Activated CD4-positive, CD25-positive, alpha-beta regulatory T cell treated with anti-CD3 and anti-CD28 coated beads, Interleukin-2, amount 50 U/mL, for 72 hours (primary cell): ENCODE results near the gene DPYSL5.
"Not testable (repeated sequence)": the region's sequence is repeated elsewhere in the genome, so short reads cannot be mapped to it uniquely, and the experiment has no call there.

Experiments
- DNase-seq: peaks from one replicate; pipeline ENCODE4 v3.0.0; 2021

Gene DPYSL5

DNA sequence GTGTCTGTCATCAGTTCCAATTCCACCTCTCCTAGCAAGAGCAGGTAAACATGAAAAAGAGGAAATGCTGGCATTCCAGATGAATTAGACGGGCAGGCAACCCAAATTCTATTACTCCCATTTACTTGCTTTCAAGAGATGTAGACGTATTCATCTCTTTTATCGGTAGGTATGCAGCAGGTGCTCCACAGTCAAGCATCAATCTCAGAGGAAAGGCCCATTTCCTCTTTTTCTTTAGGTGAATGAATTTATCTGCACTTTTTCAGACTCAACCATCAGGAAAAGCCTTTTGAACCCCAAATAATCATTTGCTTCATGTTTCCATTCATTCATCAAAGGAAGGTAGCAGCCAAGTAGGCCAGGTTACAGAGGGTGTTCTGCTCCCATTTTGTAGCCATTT lies 27.9 kb downstream of the DPYSL5 start:
- no peak for DNase-seq

DNA sequence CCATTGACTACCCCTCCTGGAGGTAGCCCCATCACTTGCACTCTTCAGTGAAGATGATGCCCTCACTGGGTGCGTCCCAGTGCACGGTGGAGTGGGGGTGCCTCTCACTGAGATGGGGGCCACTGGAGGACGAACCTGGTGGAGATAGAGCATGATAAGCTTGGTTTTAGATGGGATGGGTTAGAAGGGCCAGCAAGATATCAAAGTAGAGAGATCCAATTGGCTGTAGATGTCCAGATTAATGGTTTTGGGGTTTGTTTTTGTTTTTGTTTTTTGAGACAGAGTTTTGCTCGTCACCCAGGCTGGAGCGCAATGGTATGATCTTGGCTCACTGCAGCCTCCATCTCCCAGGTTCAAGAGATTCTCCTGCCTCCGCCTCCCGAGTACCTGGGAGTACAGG lies 28.3 kb downstream of the DPYSL5 start:
- no peak for DNase-seq

DNA sequence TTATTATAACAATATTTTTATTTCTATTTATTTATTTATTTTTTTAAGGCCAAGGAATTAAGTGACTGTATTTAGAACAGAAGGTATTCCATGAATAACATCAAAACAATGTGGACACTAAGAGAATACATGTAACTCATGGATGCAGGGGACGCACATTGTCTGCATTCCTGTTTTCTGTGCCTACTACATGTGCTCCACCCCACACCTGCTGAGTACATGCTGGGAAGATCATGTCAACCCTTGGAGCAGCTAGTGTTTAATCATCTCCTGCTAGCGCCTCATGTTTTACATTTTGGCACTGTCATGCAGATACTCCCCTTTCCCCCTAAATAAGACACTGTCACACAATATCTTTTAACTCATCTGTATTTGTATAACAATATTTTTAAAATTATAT lies 29.3 kb downstream of the DPYSL5 start:
- DNase-seq: no peak

DNA sequence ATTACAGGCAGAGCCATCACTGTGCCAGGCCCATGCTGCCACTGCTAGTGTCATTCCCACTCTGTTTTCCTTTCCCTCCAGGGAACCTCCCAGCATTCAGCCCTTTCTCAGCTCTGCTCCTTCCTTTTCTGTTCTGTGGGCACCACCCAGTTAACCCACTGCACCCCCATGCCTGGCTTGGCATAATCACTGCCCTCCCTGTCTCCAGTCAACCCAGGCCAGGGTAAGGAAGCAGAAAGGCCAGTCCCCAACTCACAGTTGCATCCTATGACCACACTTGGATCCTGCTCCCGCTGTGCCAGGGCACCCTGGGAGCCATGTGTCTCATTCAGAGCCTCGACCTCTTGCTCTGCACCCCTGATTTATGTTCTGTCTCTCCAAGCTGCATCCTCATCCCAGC lies 32.2 kb downstream of the DPYSL5 start:
- no peak for DNase-seq

DNA sequence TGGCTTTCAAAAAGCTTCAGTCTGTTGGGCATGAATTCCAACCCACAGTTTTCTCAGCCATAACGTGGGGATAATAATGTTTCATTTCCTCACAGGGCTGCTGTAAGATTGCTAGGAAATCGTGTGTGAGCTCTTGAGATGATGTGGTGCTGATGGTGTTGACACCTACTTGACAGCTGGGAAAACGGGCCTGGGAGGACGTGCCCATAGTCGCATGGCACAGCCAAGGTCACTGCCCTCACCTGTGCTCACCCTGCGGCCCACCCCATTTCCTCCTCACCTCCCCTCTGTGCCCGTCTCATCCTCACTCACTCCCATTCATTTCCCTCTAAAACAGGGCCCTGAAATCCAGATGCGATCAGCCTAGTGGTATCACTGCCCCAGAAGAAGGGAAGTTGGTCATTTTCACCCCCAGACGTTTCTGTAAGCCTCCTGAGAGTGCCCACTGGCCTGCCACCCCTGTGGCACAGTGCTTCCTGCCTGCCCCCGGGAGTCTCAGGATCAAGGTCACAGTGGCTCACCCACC lies 33.0 kb downstream of the DPYSL5 start:
- no peak for DNase-seq

DNA sequence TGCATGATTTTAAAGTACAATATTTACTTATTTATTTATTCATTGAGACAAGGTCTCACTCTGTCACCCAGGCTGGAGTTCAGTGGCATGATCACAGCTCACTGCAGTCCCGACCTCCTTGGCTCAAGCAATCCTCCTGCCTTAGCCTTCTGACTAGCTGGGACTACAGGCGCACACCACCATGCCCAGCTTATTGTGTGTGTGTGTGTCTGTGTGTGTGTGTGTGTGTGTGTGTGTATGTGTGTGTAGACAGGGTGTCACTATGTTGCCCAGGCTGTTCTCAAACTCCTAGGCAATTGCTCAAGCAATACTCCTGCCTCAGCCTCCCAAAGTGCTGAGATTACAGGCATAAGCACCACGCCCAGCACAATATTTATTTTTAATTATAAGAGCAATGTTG lies 34.3 kb downstream of the DPYSL5 start:
- not testable (repeated sequence) for DNase-seq

DNA sequence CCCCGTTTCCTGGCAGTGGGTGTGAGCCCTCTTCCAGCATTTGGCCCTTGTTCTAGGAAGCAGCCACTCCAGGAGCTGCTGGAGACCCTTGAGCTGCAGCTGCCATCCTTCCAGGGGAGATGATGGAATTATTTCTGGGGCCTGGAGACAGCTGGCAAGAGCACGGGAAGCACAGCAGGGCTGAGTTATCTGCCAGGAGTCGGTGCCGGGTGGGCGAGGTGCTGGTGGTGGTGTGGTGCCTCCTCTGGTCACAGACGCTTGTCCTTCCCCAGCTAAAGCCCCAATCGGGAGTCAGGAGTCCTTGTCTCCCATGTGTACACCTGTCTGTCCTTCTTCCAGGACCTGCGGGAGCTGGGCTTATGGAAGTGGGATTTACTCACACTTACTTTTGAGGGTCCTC lies 36.0 kb downstream of the DPYSL5 start:
- DNase-seq: no peak

DNA sequence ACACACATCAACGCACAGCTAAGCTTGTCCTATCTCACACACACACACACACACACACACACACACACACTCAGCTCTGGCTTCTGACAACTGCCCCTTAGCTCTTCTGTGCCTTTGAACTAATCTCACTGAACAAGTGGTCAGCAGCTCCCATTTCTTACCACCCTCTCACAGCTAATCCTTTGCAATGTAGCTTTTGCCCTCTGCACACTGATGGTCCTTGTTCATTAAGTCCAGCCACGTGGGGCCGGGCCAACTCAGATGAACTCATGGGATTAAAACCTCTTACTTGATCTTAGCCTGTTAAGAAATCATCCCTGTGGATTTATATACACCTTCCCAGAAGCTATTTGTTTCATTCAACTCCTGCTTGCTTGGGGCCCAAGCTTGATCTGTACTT lies 36.6 kb downstream of the DPYSL5 start:
- no peak for DNase-seq

DNA sequence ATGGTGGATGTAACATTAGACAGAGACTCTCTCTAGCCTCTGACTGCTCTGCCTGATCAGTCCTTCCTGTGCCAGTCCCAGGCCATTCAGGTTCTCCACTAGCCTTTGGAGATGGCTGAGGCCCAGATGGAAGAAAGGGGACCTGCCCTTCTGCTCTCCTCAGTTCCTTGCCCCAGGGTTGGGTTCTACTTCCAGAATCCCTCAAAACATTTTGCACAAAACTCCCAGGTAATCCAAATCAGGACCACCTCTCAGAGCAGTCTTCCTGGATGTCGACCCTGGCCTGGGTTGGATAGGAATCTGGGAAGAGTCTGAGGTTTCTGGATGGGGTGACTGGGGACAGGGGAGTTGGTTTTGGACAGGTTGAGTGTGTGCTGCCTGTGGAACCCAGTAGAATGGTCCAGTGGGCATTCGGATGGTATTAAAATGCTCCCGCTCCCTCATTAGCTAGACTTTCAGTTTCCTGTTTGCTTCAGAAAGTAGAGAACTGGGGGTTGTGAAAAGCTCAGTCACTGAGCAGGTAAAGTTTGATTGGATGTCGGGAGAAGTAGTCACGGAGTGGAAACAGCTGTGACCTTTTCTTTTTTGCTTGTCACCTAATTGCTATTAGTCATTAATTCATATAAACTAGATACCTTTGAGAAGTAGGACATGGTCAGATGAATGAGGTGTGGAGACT lies 37.9 kb downstream of the DPYSL5 start:
- DNase-seq: no peak

DNA sequence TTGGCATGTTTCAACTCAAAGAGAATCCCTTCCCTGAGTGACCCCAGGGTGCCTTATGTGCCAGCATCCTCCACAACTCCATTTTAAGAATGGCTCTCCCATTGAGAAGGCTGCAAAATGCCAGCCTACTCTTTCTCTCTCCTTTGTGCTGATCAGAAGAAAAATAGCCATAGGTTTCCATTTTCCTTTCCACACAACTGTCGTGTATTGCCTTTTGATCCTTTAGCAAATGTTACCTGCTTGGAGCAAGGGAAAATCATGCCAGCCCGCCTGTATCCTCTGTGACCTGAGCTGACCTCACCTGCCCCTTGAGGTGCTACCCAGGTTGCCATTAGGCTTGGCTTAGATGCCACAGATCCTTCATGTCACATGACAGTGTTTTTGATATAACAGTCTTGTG lies 38.8 kb downstream of the DPYSL5 start:
- no peak for DNase-seq

DNA sequence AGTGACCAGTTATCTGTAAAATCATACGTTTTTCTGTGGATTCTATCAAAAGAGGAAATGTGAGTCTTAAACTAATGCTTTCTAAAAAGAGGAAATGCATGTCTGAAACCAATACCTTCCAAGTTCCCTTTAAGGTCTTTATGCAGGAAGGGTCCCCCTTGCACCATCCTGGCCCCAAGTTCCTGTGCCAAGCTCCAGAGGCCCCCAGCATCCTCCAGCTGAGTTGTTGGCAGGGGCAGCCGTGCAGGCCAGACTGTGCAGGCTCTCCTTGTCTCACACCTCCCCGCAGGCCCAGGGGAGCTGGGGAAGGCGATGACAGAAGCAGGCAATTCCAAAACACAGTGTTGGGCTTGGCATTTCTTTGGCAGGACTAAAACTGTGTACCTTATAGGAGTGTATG lies 39.2 kb downstream of the DPYSL5 start:
- no peak for DNase-seq

DNA sequence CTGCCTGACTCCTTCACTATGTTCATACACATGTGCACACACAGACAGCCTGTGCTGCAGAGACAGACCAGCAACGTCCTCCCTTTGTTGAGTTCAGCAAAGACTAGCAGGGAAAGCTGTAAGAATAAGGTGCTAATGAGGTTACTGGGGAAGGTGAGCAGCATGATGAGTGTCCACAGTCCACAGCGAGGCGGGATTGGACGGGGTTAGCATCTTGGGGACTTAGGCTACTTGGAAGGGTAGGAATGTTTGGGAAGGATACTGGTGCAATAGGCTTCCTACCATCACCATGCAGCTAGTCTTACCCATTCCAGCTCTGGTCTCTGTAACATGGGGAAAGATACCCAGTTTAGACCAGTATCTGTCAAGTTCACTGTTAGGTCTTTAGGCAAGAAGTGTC lies 41.9 kb downstream of the DPYSL5 start:
- DNase-seq: no peak

DNA sequence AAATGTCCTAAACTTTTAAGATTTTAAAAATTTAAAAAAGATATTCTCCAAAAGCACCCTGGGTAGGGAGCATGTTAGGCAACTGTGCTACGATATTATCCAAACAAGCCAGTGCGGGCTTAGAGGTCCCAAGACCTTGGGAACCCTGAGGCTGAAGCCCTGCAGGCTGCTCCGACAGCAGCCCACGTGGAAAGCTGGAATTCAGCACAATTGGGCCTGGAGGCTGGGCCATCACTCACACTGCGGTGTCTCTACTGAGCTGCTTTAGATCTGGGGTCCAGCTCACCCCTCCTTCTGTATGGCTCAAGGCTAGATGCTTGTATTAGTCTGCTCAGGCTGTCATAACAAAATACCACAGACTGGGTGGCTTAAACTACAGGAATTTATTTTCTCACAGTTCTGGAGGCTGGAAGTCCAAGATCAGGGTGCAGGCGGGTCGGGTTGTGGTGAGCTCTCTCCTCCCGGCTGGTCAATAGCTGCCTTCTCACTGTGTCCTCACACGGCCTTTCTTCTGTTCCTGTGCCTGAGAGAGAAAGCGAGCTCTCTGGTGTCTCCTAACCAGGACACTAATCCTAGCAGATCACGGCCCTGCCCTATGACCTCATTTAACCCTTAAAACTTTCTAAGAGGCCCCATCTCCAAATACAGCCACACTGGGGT lies 42.5 kb downstream of the DPYSL5 start:
- DNase-seq: no peak

DNA sequence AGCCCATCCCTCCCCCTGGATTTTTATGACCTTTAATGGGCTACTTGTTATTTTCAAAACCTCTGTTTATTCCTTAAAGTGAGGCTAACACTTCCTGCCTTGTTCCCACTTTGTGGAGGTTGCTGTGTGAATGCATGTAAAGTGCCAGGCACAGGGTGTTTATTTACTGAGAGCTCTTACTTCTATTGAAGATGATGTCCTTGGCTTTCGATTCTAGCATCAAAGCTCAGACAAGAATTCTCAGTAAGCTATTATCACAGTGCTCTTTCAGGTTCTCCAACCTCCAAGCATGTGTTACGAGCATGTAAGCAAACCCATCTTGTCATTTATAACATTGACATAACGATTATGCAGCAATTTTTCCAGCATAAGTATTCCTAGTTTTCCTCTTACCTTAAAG lies 44.2 kb downstream of the DPYSL5 start:
- DNase-seq: no peak

DNA sequence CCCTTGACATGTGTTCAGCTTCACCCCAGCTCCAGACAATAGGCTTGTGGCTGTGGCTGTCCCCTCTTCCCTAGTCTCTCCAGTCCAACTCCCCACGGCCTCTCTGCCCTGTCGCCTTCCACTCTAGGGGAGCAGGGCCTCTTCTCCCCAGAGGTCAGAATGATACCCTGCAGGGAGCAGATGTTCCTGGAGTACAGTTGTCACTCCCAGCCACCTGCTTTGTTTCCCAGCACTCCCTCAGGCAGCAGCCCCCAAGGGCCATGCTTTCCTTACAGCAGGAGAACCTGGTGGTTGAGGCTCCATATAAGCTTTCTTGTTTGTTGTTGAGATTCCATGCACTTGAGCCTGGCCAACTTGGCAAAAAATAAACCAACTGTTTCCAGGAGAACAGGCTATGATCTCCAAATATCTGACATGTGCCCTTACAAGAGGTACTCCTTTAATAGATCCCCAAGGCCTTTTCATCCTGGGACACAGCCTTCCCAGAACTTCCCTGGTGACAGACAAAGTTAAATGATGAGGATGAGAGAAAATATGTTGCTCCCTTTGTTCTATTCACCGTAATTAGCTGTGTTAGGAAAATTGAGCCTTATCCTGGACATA lies 45.1 kb downstream of the DPYSL5 start:
- DNase-seq: no peak

DNA sequence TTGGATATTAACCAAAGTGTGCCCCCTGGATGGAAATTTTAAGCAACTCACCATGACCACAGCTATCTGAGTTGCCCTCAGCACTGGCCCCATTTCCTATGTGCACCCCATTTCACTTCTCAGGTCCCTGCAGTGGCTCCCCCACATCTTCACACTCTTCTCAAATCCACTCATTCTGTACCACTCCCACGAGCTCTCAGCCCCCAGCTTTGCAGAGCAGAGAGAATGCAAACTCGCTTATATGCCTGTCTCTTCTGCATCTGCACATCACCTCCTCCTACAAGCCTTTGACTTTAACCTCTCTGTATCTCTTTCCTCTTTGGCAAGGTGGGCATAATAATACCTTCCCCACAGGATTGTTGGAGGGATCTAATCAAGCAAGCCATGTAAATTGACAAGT lies 46.2 kb downstream of the DPYSL5 start:
- DNase-seq: no peak

DNA sequence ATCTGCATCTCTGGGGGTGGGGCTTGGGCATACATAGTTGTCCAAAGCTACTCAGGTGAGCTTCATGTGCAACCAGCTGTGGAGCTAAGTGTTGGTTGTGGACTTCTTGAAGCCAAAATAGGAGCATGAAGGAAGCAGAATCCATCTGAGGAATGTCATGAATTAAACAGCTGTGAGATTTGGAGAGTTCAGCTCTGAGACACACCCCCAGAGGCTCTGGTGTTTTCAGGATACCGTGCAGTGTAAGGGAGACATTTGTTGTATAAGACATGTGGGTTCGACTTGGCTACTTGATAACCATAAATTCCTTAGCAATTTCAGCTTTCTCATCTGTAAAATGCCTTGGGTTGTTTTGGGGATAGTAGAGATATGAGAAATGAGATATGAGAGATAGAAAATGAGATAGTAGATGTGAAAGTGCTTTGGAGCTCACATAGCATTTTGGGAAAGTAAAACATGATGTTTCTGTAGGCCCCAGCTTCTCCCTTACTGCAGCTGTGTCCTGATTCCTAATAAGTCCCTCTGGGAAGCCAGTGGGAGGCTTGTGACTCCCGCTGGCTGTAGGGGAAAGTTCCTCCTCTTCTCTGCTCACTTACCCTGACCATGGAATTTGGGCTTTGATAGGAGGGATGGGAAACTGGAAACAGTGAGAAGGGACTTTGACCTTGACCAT lies 50.0 kb downstream of the DPYSL5 start:
- DNase-seq: no peak

DNA sequence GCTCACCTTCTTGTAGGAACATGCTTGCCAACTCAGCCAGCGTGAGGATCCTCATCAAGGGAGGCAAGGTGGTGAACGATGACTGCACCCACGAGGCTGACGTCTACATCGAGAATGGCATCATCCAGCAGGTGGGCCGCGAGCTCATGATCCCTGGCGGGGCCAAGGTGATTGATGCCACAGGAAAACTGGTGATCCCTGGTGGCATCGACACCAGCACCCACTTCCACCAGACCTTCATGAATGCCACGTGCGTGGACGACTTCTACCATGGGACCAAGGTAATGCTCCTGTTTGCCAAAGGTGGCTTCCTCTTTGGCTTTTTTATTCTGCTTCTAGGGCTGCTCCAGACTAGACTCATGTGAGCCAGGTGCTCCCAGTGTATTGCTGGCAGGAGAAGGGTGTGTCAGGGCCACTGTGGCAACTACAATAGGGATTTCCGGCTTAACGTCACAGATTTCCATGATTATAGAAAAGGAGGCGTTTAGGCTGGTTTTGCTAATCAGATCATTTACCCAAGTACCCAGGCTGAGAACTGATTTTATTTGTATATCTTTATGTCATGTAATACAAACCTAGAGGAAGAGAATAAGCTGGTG lies 50.6 kb downstream of the DPYSL5 start:
- no peak for DNase-seq

DNA sequence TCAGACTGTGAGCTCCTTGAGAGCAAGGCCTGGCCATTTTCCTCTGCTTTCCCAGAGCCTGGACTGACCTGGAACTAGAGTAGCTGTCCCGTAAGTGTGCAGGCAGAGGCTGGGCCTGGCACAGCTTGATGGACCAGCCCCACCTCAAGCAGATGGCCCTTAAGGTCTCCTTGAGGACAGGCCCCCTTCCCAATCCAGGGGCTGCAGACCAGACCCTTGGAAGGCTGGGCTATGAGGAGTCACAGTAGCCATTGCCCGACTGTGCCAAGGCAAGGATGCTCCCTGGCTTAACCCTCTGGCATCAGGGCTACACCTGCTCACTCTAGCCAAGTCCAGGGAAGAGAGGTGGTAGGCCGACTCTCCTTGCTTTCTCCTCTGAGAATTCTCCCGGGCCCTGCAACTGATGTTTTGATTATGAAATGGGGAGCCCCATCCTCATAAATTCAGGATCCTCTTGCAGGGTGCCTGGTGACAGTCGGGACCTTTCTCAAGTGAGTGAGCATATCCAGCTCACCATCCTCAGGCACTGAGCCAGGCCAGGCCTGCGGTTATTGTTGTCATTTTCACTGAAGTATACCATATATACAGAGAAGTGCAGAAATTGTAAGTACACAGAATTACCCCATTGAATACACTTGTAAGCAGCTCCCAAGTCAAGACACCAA lies 51.7 kb downstream of the DPYSL5 start:
- DNase-seq: no peak

DNA sequence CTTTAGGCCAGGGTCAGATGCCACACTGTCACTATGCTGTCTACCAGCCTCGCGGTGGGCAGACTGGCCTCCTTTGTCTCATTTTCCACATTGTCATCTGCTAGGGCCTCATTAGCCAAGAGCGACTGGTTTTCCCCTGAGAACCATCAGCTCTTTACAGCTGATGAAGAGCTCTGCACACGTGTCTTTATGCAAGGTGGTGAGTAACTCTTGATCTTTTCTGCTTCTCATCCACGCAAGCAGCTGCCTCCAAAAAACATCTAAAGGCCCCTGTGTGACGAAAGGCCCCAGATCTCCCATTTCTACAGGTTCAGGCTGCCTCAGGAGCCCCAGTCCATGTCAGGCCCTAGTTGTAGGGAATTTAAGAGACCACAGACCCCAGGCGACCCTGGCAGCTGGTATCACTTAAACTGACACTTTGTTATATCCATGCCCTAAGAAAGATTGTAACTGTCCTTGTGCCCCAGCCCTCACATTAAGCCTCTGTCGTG lies 52.9 kb downstream of the DPYSL5 start:
- no peak for DNase-seq

DNA sequence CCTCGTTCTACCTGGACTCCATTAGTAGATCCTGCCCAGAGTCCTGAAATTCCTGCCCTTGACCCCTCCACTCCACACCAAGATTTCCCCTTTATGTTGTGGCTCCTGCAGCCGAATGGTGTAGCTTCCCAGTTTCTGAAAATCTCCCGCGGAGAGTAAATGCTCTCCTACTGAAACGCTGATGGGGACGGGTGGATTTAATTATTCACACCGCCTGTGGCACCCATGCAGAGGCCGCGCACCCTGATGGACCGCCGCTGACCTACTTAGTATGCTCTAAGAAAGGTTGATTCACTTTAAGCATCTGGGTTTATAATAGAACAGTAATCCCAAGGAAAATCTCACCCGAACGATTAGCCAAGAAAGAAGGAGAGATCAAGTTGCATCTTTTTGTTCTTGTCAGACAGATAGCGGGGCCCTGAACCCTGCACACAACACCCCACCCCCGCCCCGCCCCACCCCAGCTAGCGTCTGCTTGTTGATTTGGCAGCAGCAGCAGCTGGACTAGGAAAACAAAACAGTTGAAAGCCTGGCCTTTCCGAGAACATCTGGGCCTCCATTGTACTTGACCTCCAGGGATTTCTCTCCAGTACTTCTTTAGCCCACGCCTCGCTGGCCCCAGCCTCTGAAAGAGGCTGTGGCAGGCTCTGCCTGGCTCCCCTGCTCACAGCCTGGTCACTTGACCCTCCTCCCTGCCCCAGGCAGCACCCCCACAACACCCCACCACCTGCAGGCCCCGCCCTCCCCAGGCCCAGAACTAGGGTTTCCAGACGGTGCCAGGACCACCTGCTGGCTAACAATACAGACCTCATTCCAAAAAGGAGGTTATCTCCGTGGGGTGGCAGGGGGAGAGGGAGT lies 53.6 kb downstream of the DPYSL5 start:
- no peak for DNase-seq

DNA sequence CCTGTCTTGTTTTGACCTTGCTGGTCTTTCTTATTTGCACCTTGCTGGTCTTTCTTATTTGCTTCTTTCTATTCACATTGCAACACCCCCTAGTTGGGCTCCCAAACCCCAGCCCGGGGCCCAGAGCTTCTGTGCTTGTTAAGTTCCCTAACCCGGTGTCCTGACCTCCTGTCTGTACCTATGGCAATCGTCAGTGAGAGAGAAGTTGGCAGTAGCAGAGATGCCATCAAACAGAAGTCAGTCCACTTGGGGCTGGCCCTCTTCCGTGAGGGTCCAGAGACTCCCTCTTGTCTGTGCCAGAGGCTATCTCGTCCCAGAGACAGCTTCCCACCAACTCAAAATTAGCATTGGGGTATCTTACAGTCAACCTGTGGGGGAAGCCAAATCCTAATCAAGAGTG lies 55.7 kb downstream of the DPYSL5 start:
- no peak for DNase-seq
